DOHH2 (cell line): ENCODE measurements around the gene SH3RF3.

Experiments used
- H3F3A ChIP-seq: fragments of 200-600 bp; sonication (generic), shearing (Covaris generic); 2 replicates; pipeline ENCODE4 v1.6.0; 2016; ENCODE audit warnings: antibody characterized with exemption, mild to moderate bottlenecking; ENCODE audit not compliant: control insufficient read depth, insufficient read depth
- H3K27ac ChIP-seq: fragments of 200-600 bp; sonication (generic); 2 replicates; pipeline ENCODE4 v1.5.1; 2014; ENCODE audit warnings: low read depth, mild to moderate bottlenecking, low read length, moderate library complexity
- H3K27me3 ChIP-seq: fragments of 200-600 bp; sonication (generic); 2 replicates; pipeline ENCODE4 v1.6.1; 2014; ENCODE audit warnings: mild to moderate bottlenecking, low read length, mixed read lengths; ENCODE audit not compliant: control insufficient read depth
- H3K36me3 ChIP-seq: fragments of 200-600 bp; sonication (generic); 2 replicates; pipeline ENCODE4 v1.6.1; 2014; ENCODE audit warnings: mild to moderate bottlenecking, low read length, moderate library complexity, mixed read lengths; ENCODE audit not compliant: control insufficient read depth
- H3K4me1 ChIP-seq: fragments of 200-600 bp; sonication (generic); 2 replicates; pipeline ENCODE4 v1.6.1; 2014; ENCODE audit warnings: mild to moderate bottlenecking, low read length, mixed read lengths; ENCODE audit not compliant: control insufficient read depth
- H3K4me2 ChIP-seq: fragments of 200-600 bp; sonication (generic); 2 replicates; pipeline ENCODE4 v1.6.0; 2014; ENCODE audit warnings: mild to moderate bottlenecking, low read length, moderate library complexity
- H3K4me3 ChIP-seq: fragments of 200-600 bp; sonication (generic); 2 replicates; pipeline ENCODE4 v1.5.1; 2014; ENCODE audit warnings: mild to moderate bottlenecking, low read length, mixed read lengths
- H3K79me2 ChIP-seq: fragments of 200-600 bp; sonication (generic); 2 replicates; pipeline ENCODE4 v1.6.1; 2014; ENCODE audit warnings: mild to moderate bottlenecking, low read length, mixed read lengths; ENCODE audit not compliant: control insufficient read depth
- H3K9me2 ChIP-seq: fragments of 200-600 bp; sonication (generic); replicated peaks from 2 replicates; pipeline ENCODE4 v1.6.1; 2014; ENCODE audit warnings: mild to moderate bottlenecking, low read length, mixed read lengths; ENCODE audit not compliant: control insufficient read depth
- H3K9me3 ChIP-seq: fragments of 200-600 bp; sonication (generic); 2 replicates; pipeline ENCODE4 v1.6.1; 2014; ENCODE audit warnings: antibody characterized with exemption, low read length, mixed read lengths; ENCODE audit not compliant: control insufficient read depth, insufficient read depth
- H4K20me1 ChIP-seq: fragments of 200-600 bp; sonication (generic); 2 replicates; pipeline ENCODE4 v1.6.0; 2014; ENCODE audit warnings: low read depth, mild to moderate bottlenecking, antibody characterized with exemption, low read length, moderate library complexity; ENCODE audit not compliant: control insufficient read depth, insufficient read depth
- CTCF ChIP-seq: fragments of 200-600 bp; sonication (generic); IDR thresholded peaks from one replicate; pipeline ENCODE4 v1.5.1; 2014; ENCODE audit warnings: antibody characterized with exemption, mild to moderate bottlenecking, low read depth, low read length; ENCODE audit not compliant: poor library complexity, severe bottlenecking
- EZH2phosphoT487 ChIP-seq: fragments of 200-600 bp; sonication (generic); IDR thresholded peaks from 2 replicates; pipeline ENCODE4 v1.6.1; 2017; ENCODE audit warnings: borderline replicate concordance, mild to moderate bottlenecking, antibody characterized with exemption, low read length, moderate library complexity, mixed read lengths

SH3RF3 gene

DNA sequence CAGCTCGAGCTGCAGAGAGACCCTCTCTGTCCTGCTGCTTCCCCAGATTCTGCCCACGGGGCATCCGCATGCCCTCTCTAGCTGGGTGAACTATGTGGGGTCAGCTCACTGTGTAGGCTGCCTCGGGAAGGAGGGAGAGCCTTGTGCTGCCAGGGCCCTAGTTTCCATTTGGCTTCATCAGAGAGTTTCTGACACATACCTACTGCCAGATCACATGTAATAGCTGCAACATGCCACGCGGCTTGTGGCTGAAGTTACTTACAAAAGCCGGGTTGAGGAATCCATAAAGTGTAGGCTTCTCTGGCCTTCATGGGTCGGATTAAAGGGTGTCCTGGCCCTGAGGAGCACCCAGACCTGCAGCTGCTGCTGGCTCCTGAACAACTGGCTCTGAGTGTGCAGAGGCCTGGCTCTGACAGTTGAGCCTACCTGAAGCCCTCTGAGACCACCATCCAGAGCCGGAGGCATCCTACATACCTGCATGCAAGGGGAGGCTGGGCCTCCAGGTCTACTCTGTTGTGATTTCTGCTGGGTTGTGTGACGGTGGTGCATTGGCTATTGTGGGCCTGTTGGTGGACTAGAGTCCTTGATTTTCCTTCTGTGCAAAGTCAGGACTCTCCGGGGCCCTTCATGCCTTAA is 130.0 kb downstream of the SH3RF3 start:
- Histone ChIP-seq H3K9me2 (no peaks in the 10 kb centered on the region), H3F3A (0 out of 2 replicates have a peak, but pooled peaks cover 3% of the 10 kb centered on the region), H4K20me1 (no peaks in the 10 kb centered on the region), H3K4me3 (no peak overlapping the region), H3K4me2 (no peak overlapping the region), H3K9me3 (no peaks in the 10 kb centered on the region), H3K36me3 (no peaks in the 10 kb centered on the region), H3K27me3 (no peaks in the 10 kb centered on the region), H3K4me1 (peaks cover 38% of the 10 kb centered on the region), H3K79me2 (no peaks in the 10 kb centered on the region), H3K27ac (no peak overlapping the region)
- TF ChIP-seq EZH2phosphoT487 (no peak), CTCF (no peak)

DNA sequence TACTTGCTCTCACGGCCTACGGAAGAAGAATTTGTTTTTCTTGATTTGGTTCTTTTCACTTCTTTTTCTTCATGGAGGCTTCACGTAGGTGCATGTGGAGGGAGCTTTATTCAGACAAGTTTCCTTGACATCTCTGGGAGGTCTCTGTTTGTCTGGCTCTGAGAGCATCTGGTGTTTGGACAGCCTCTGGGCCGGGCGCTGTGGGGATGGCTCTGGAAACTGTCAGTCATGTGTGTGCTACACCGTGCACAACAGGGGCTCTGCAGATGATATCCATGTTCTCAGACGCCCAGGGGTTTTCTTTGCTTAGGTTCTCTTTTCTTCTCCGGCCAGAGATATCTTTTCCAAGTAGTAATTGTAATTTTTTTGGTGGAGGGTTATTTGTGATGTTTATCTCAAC is 130.7 kb downstream of the SH3RF3 start:
- H3K4me1 ChIP-seq: peaks cover 32% of the 10 kb centered on the region
- no peaks in the 10 kb centered on the region for H3K79me2 ChIP-seq
- no peaks in the 10 kb centered on the region for H3K27me3 ChIP-seq

GRCh38 chr2:109260116-109260855 is 131.3 kb downstream of the SH3RF3 start:
- Histone ChIP-seq H3F3A (0 out of 2 replicates have a peak, but pooled peaks cover 3% of the 10 kb centered on the region), H3K9me3 (no peaks in the 10 kb centered on the region), H3K27me3 (no peaks in the 10 kb centered on the region), H3K27ac (no peak overlapping the region), H3K9me2 (no peaks in the 10 kb centered on the region), H3K79me2 (no peaks in the 10 kb centered on the region), H3K36me3 (no peaks in the 10 kb centered on the region), H4K20me1 (no peaks in the 10 kb centered on the region), H3K4me2 (no peak overlapping the region), H3K4me3 (no peak overlapping the region), H3K4me1 (peaks cover 26% of the 10 kb centered on the region)
- TF ChIP-seq CTCF: no peak
- TF ChIP-seq EZH2phosphoT487: no peak

More for the DNA sequence above, 130.7 kb downstream of the SH3RF3 start:
- H3K4me2 ChIP-seq: no peak overlapping the region
- 0 out of 2 replicates have a peak, but pooled peaks cover 3% of the 10 kb centered on the region for H3F3A ChIP-seq
- H3K27ac ChIP-seq: no peak overlapping the region
- no peak overlapping the region for H3K4me3 ChIP-seq
- no peaks in the 10 kb centered on the region for H3K36me3 ChIP-seq
- H3K9me2 ChIP-seq: no peaks in the 10 kb centered on the region
- TF ChIP-seq EZH2phosphoT487: no peak
- no peak for TF ChIP-seq CTCF
- H4K20me1 ChIP-seq: no peaks in the 10 kb centered on the region
- no peaks in the 10 kb centered on the region for H3K9me3 ChIP-seq
